OCI-LY1 (cell line): ENCODE data around the gene FCAMR.

Experiments
- H2AFZ ChIP-seq: fragments of 200-600 bp; sonication (generic), shearing (Covaris generic); 2 replicates; pipeline ENCODE4 v1.6.0; 2014; ENCODE audit warnings: antibody characterized with exemption, mild to moderate bottlenecking, low read length
- H3F3A ChIP-seq: fragments of 200-600 bp; sonication (generic), shearing (Covaris generic); 2 replicates; pipeline ENCODE4 v1.6.0; 2014; ENCODE audit warnings: mild to moderate bottlenecking, antibody characterized with exemption, low read length, moderate library complexity; ENCODE audit not compliant: insufficient read depth
- H3K27ac ChIP-seq: fragments of 200-600 bp; sonication (generic); 2 replicates; pipeline ENCODE4 v1.5.1; 2014; ENCODE audit warnings: low read length, mixed run types, mild to moderate bottlenecking, low read depth; ENCODE audit not compliant: poor library complexity, severe bottlenecking
- H3K27me3 ChIP-seq: fragments of 200-600 bp; sonication (generic); 2 replicates; pipeline ENCODE4 v1.6.0; 2014; ENCODE audit warnings: antibody characterized with exemption, mild to moderate bottlenecking, low read length, moderate library complexity; ENCODE audit not compliant: insufficient read depth
- H3K36me3 ChIP-seq: fragments of 200-600 bp; sonication (generic); 2 replicates; pipeline ENCODE4 v1.6.1; 2014; ENCODE audit warnings: mild to moderate bottlenecking, antibody characterized with exemption, low read length, moderate library complexity, mixed read lengths; ENCODE audit not compliant: insufficient read depth
- H3K4me1 ChIP-seq: fragments of 200-600 bp; sonication (generic); 2 replicates; pipeline ENCODE4 v1.5.1; 2014; ENCODE audit warnings: mild to moderate bottlenecking, low read length, moderate library complexity; ENCODE audit not compliant: insufficient read depth, severe bottlenecking
- H3K4me2 ChIP-seq: fragments of 200-600 bp; sonication (generic), shearing (Covaris generic); 2 replicates; pipeline ENCODE4 v1.6.1; 2014; ENCODE audit warnings: low read length
- H3K4me3 ChIP-seq: fragments of 200-600 bp; sonication (generic); 2 replicates; pipeline ENCODE4 v1.5.1; 2014; ENCODE audit warnings: low read length, low read depth, mild to moderate bottlenecking, mixed read lengths; ENCODE audit not compliant: poor library complexity, severe bottlenecking
- H3K79me2 ChIP-seq: fragments of 200-600 bp; shearing (Covaris generic); 2 replicates; pipeline ENCODE4 v1.6.1; 2016; ENCODE audit warnings: mixed run types, low read length, mixed read lengths; ENCODE audit not compliant: insufficient read depth
- H3K9ac ChIP-seq: fragments of 200-600 bp; sonication (generic), shearing (Covaris generic); 2 replicates; pipeline ENCODE4 v1.6.1; 2014; ENCODE audit warnings: mild to moderate bottlenecking, low read length, mixed read lengths
- H3K9me2 ChIP-seq: fragments of 200-600 bp; sonication (generic), shearing (Covaris generic); 2 replicates; pipeline ENCODE4 v1.6.1; 2014; ENCODE audit warnings: low read depth, mild to moderate bottlenecking, low read length, mixed read lengths
- H3K9me3 ChIP-seq: fragments of 200-600 bp; shearing (Covaris generic); 2 replicates; pipeline ENCODE4 v1.6.1; 2014; ENCODE audit warnings: low read length, mixed read lengths
- H4K20me1 ChIP-seq: fragments of 200-600 bp; sonication (generic), shearing (Covaris generic); 2 replicates; pipeline ENCODE4 v1.6.0; 2016; ENCODE audit warnings: mild to moderate bottlenecking, low read length; ENCODE audit not compliant: insufficient read depth
- CTCF ChIP-seq: fragments of 200-600 bp; sonication (generic), shearing (Covaris generic); IDR thresholded peaks from 2 replicates; pipeline ENCODE4 v1.5.1; 2017; ENCODE audit warnings: mild to moderate bottlenecking, antibody characterized with exemption, low read length, moderate library complexity, mixed read lengths
- EZH2 ChIP-seq: fragments of 200-600 bp; sonication (generic), shearing (Covaris generic); IDR thresholded peaks from 2 replicates; pipeline ENCODE4 v1.8.0; 2017; ENCODE audit warnings: borderline replicate concordance, mixed run types, mild to moderate bottlenecking, antibody characterized with exemption, low read length, moderate library complexity, mixed read lengths

Gene FCAMR

DNA sequence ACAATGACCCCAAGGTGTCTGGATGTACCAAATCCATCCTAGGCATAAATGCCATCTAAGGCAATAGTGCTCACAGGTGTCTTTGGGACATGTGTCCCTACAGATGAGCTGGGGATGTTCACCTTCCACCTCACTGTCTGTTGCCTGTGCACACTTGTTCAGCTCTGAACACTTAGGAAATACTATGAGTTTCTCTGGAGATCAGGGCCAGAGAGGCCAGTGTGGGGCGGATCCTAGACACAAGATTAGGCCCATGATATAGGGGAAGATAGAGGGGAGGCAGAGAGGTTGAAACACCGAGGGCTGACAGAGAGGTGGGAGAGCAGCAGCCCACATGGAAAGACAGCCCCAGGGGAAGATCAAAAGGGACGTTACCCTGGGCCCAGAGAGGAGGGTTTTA lies 36.7 kb upstream of the FCAMR start:
- Histone ChIP-seq H3K4me2 (no peak overlapping the region), H3K4me1 (no peaks in the 10 kb centered on the region), H3K4me3 (no peak overlapping the region), H3K36me3 (no peaks in the 10 kb centered on the region), H3K79me2 (no peaks in the 10 kb centered on the region), H3K9me3 (no peaks in the 10 kb centered on the region), H3K27ac (no peak overlapping the region), H3K9ac (no peak overlapping the region), H4K20me1 (no peaks in the 10 kb centered on the region), H3K27me3 (no peaks in the 10 kb centered on the region; the same call in 1 of the 2 replicates), H3K9me2 (no peaks in the 10 kb centered on the region), H3F3A (no peaks in the 10 kb centered on the region), H2AFZ (no peak overlapping the region)
- no peak for TF ChIP-seq EZH2
- TF ChIP-seq CTCF = no peak

- H3K9me3 ChIP-seq = no peaks in the 10 kb centered on the region
- no peak for TF ChIP-seq EZH2
- no peak for TF ChIP-seq CTCF
- H3K9me2 ChIP-seq = no peaks in the 10 kb centered on the region
- no peaks in the 10 kb centered on the region; the same call in 1 of the 2 replicates for H3K27me3 ChIP-seq
- no peak overlapping the region for H3K4me2 ChIP-seq
- no peak overlapping the region for H3K27ac ChIP-seq
- H3K4me1 ChIP-seq = no peaks in the 10 kb centered on the region
- no peak overlapping the region for H3K4me3 ChIP-seq
- no peak overlapping the region for H3K9ac ChIP-seq
- H3K79me2 ChIP-seq = no peaks in the 10 kb centered on the region
- no peaks in the 10 kb centered on the region for H3F3A ChIP-seq
- no peaks in the 10 kb centered on the region for H4K20me1 ChIP-seq
- no peak overlapping the region for H2AFZ ChIP-seq
- H3K36me3 ChIP-seq = no peaks in the 10 kb centered on the region
Observed at GRCh38 chr1:207006083-207006482, 35.8 kb upstream of the FCAMR start.

DNA sequence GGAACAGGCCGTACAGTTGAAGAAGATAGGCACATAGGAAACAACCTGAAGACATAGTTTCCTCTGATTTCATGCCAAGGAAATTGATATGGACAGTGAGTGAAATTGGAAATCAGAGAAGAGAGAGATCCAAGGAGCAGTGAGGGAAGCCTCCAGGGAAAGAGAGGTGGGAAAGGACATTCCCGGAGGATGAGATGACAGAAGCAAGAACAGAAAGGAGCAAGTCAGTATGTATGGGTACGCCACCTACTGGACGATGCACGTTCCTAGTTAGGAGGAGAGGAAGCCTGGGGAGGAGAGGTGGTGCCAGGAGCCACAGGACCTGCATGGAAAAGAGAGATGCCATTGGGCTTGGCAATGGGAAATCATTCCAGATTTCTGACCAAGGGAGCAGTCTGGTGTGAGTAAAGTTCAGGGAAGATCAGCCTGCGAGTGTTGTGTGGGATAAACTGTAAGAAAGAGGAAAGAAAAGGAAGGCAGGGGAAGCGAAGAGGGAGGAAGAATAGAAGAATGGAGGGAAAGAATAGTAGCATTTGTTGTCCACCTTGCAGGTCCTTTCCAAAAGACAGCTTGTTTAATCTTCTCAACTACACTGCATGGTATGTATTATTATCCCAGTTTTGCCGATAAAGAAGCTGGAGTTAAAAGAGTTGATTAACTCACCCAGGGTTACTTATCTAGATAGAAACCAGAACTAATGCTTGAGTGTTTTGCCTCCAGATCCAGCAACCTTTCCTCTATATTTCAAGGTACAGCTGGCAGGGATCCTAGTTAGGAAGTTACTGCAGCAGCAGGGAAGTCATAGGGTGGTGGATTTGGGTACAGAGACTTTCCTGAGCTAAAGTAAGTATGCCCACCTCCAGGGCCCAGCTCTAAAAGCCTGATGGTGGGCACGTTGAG lies 34.9 kb upstream of the FCAMR start:
- Histone ChIP-seq H3K36me3 (no peaks in the 10 kb centered on the region), H3K9me2 (no peaks in the 10 kb centered on the region), H3K4me1 (no peaks in the 10 kb centered on the region), H3K79me2 (no peaks in the 10 kb centered on the region), H2AFZ (no peak overlapping the region), H3K9ac (no peak overlapping the region), H3K9me3 (no peaks in the 10 kb centered on the region), H3K27me3 (no peaks in the 10 kb centered on the region; the same call in 1 of the 2 replicates), H3K4me2 (no peak overlapping the region), H4K20me1 (no peaks in the 10 kb centered on the region), H3F3A (no peaks in the 10 kb centered on the region), H3K27ac (no peak overlapping the region), H3K4me3 (no peak overlapping the region)
- TF ChIP-seq CTCF (peak; percentile 79), EZH2 (no peak)
